Measurements from ENCODE around the gene TLR9. TPM values are rescaled to one million over a fixed set of nuclear protein-coding genes. Genes with fewer than 3 reads are reported as not detected.

The TLR9 gene
- total RNA-seq, 1 experiment from 2014 or later: not detected

DNA sequence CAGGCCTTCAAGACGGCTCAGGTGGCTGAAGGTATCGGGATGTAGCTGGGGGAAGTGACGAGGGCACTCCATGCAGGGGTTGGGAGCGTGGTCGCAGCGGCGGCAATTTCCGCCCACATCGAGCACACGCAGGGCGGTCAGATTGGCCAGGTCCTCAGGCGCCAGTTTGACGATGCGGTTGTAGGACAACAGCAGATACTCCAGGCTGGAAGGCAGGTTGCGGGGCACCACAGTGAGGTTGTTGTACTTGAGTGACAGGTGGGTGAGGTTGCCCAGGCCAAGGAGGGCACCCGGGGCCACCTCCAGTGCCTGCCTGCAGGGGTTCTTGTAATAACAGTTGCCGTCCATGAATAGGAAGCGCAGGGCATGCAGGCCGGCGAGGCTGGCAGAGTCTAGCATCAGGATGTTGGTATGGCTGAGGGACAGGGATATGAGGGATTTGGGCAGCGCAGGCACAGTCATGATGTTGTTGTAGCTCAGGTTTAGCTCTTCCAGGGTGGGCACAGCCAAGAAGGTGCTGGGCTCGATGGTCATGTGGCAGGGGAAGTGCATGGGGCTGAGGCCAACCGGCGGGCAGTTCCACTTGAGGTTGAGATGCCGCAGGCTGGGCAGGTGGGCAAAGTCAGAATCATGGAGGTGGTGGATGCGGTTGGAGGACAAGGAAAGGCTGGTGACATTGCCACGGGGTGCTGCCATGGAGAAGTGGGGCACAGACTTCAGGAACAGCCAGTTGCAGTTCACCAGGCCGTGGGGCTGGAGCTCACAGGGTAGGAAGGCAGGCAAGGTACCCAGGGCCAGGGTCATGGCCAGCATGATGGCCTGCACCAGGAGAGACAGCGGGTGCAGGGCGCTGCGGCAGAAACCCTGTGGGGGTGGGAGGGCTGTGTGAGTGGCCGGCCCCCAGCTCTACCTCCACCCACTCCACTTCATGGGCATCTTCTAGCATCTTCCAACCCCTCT lies 1.7 kb downstream of the TLR9 start:
- CTCF ChIA-PET: no interaction called here
- POLR2A ChIA-PET (ENCODE audit: unreplicated experiment): interaction anchor here (0.6 kb wide), 1 partner anchor 35 kb away, joined by 3 read pairs; no protein-coding TSS in a partner anchor
- BruUV-seq (replicated peaks): no TSS peak

DNA sequence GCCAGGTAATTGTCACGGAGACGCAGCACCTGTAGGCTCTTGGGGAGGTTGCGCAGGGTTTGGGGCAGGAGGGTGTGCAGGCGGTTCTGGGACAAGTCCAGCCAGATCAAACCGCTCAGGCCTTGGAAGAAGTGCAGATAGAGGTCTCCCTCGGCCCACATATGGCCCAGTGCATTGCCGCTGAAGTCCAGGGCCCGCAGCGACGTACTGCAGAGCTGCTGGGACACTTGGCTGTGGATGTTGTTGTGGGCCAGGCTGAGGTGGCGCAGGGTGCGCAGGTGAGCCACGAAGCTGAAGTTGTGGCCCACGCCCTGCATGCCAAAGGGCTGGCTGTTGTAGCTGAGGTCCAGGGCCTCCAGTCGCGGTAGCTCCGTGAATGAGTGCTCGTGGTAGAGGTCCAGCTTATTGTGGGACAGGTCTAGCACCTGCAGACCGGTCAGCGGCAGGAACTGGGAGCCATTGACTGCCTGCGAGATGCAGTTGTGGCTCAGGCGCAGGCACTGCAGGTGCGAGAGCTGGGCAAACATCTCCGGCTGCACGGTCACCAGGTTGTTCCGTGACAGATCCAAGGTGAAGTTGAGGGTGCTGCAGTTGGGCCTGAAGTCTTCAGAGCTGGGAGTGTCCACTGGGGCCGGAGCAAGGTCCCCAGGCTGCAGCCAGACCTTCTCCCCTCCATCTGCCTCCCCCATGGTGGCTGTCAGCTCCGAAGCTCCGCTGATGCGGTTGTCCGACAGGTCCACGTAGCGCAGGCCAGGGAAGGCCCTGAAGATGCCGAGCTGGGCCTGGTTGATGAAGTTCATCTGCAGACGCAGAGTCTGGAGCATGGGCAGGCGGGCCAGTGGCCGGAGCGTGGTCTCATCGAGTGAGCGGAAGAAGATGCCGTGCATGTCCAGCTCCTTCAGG lies 2.9 kb downstream of the TLR9 start:
- POLR2A ChIA-PET (ENCODE audit: unreplicated experiment): interaction anchor here (0.6 kb wide), 1 partner anchor 34 kb away, joined by 3 read pairs; no protein-coding TSS in a partner anchor
- Histone ChIP-seq H4K20me1 (ENCODE audit: low read length) (no peaks in the 10 kb centered on the region), H3K9me2 (replicated peaks; ENCODE audit: low read length) (no peaks in the 10 kb centered on the region), H3K27ac (ENCODE audit: low read length) (no peak overlapping the region), H3K9me3 (ENCODE audit: low read length) (no peaks in the 10 kb centered on the region), H3K4me3 (ENCODE audit: low read length) (no peak overlapping the region), H3K79me2 (ENCODE audit: low read length) (no peaks in the 10 kb centered on the region), H3K27me3 (ENCODE audit: low read length) (no peaks in the 10 kb centered on the region), H3F3A (ENCODE audit: low read length, unreplicated experiment) (peaks cover 6% of the 10 kb centered on the region), H2AFZ (ENCODE audit: low read length) (no peak overlapping the region), H3K36me3 (ENCODE audit: low read depth, low read length) (no peaks in the 10 kb centered on the region), H3K4me2 (ENCODE audit: low read length) (no peak overlapping the region), H3K9ac (ENCODE audit: low read length) (no peak overlapping the region), H3K4me1 (ENCODE audit: insufficient read depth, low read length) (peaks cover 31% of the 10 kb centered on the region)
- DNase-seq (no peak), ATAC-seq (no peak)
- intact Hi-C loops (cut with micrococcal nuclease): loop anchor here (5.0 kb wide), 1 partner anchor 115 kb away; no protein-coding TSS in a partner anchor
- CTCF ChIA-PET: no interaction called here
- no TSS peak for BruUV-seq (replicated peaks)
- TF ChIP-seq, protein P1, sequence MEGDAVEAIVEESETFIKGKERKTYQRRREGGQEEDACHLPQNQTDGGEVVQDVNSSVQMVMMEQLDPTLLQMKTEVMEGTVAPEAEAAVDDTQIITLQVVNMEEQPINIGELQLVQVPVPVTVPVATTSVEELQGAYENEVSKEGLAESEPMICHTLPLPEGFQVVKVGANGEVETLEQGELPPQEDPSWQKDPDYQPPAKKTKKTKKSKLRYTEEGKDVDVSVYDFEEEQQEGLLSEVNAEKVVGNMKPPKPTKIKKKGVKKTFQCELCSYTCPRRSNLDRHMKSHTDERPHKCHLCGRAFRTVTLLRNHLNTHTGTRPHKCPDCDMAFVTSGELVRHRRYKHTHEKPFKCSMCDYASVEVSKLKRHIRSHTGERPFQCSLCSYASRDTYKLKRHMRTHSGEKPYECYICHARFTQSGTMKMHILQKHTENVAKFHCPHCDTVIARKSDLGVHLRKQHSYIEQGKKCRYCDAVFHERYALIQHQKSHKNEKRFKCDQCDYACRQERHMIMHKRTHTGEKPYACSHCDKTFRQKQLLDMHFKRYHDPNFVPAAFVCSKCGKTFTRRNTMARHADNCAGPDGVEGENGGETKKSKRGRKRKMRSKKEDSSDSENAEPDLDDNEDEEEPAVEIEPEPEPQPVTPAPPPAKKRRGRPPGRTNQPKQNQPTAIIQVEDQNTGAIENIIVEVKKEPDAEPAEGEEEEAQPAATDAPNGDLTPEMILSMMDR (conservative IDR thresholded peaks at IDR 0.05; ENCODE audit: low read depth, low read length): no peak
- TF ChIP-seq EZH2phosphoT487 (IDR thresholded peaks at IDR 0.05; ENCODE audit: borderline replicate concordance, low read length) (no peak), EZH2 (IDR thresholded peaks at IDR 0.05; ENCODE audit: low read length, unreplicated experiment) (no peak)

More for the DNA sequence above, 1.7 kb downstream of the TLR9 start:
- no peaks in the 10 kb centered on the region for H3K9me3 ChIP-seq (ENCODE audit: low read length)
- peaks cover under 1% of the 10 kb centered on the region; the same call in 1 of the 2 replicates for H3K36me3 ChIP-seq (ENCODE audit: low read depth, low read length)
- no peak overlapping the region for H3K4me3 ChIP-seq (ENCODE audit: low read length)
- TF ChIP-seq EZH2 (IDR thresholded peaks at IDR 0.05; ENCODE audit: low read length, unreplicated experiment) (no peak), EZH2phosphoT487 (IDR thresholded peaks at IDR 0.05; ENCODE audit: borderline replicate concordance, low read length) (no peak)
- TF ChIP-seq, protein P1 (conservative IDR thresholded peaks at IDR 0.05; ENCODE audit: low read depth, low read length): no peak
- no peaks in the 10 kb centered on the region for H3F3A ChIP-seq (ENCODE audit: low read length, unreplicated experiment)
- ATAC-seq (no peak), DNase-seq (no peak)
- no peak overlapping the region for H2AFZ ChIP-seq (ENCODE audit: low read length)
- peaks cover 20% of the 10 kb centered on the region for H3K4me1 ChIP-seq (ENCODE audit: insufficient read depth, low read length)
- no peak overlapping the region for H3K27ac ChIP-seq (ENCODE audit: low read length)
- H4K20me1 ChIP-seq (ENCODE audit: low read length): no peaks in the 10 kb centered on the region
- no peaks in the 10 kb centered on the region for H3K27me3 ChIP-seq (ENCODE audit: low read length)
- no peak overlapping the region for H3K9ac ChIP-seq (ENCODE audit: low read length)
- intact Hi-C loops (cut with micrococcal nuclease): loop anchor here (5.0 kb wide), 1 partner anchor 114 kb away; no protein-coding TSS in a partner anchor
- H3K4me2 ChIP-seq (ENCODE audit: low read length): no peak overlapping the region
- H3K79me2 ChIP-seq (ENCODE audit: low read length): no peaks in the 10 kb centered on the region
- H3K9me2 ChIP-seq (replicated peaks; ENCODE audit: low read length): no peaks in the 10 kb centered on the region
